Natural killer cell (primary cell): ENCODE results near the gene KRTAP2-1. TPM values are rescaled to one million over a fixed set of nuclear protein-coding genes. Genes with fewer than 3 reads are reported as not detected.

ENCODE experiments used
- ATAC-seq, 3 donors: fragments of 150-1000 bp in 2 of 3; fragments of 200-7000 bp in 1 of 3; cut with Tn5 transposase; 1 replicate in 1 of 3; 2 replicates in 2 of 3; pipeline ENCODE4 v1.10.0; 2021; ENCODE audit warnings: mild to moderate bottlenecking in 2 of 3, moderate library complexity in 2 of 3
- DNase-seq, 2 donors: peaks; one replicate each; pipeline versions ENCODE4 v3.0.0 to v3.0.0-alpha.2; 2013 to 2021; ENCODE audit warnings: mixed read lengths in 1 of 2
- H3K27ac ChIP-seq: one replicate; pipeline ENCODE4 v1.5.1; 2013; ENCODE audit warnings: mild to moderate bottlenecking, low read length
- H3K27me3 ChIP-seq: one replicate; pipeline ENCODE4 v1.6.1; 2013; ENCODE audit warnings: low read length; ENCODE audit not compliant: control insufficient read depth, insufficient read depth
- H3K36me3 ChIP-seq: one replicate; pipeline ENCODE4 v1.6.1; 2013; ENCODE audit warnings: low read length; ENCODE audit not compliant: control insufficient read depth, insufficient read depth
- H3K4me1 ChIP-seq: one replicate; pipeline ENCODE4 v1.6.1; 2013; ENCODE audit warnings: low read length; ENCODE audit not compliant: control insufficient read depth, insufficient read depth
- H3K4me3 ChIP-seq: one replicate; pipeline ENCODE4 v1.5.1; 2013; ENCODE audit warnings: low read length
- H3K9me3 ChIP-seq: one replicate; pipeline ENCODE4 v1.6.1; 2013; ENCODE audit warnings: low read length; ENCODE audit not compliant: control insufficient read depth, insufficient read depth
- H3K27ac Mint-ChIP-seq, 2 donors: one replicate each; pipeline ENCODE4 v1.8.0; 2022; ENCODE audit warnings: mild to moderate bottlenecking in 2 of 2, mixed read lengths in 2 of 2, moderate library complexity in 1 of 2
- H3K27me3 Mint-ChIP-seq, 2 donors: one replicate each; pipeline ENCODE4 v1.8.0; 2022; ENCODE audit warnings: low read depth in 2 of 2, mixed read lengths in 2 of 2
- H3K36me3 Mint-ChIP-seq: one replicate; pipeline ENCODE4 v1.8.0; 2022; ENCODE audit warnings: mixed read lengths
- H3K4me1 Mint-ChIP-seq, 2 donors: one replicate each; pipeline ENCODE4 v1.8.0; 2022; ENCODE audit warnings: mixed read lengths in 2 of 2
- H3K4me3 Mint-ChIP-seq: one replicate; pipeline ENCODE4 v1.8.0; 2022; ENCODE audit warnings: mild to moderate bottlenecking, moderate library complexity, mixed read lengths
- H3K9me3 Mint-ChIP-seq, 2 donors: one replicate each; pipeline ENCODE4 v1.8.0; 2022; ENCODE audit warnings: mixed read lengths in 2 of 2
- CTCF ChIP-seq: fragments of 200-600 bp; IDR thresholded peaks from one replicate; pipeline ENCODE4 v1.8.0; 2022; ENCODE audit warnings: antibody characterized with exemption
- WGBS: methylation state at CpG from one replicate; pipeline ENCODE4 v1.1.7; 2013; ENCODE audit warnings: missing lambda C conversion rate; ENCODE audit not compliant: insufficient coverage; 5-methylcytosine and 5-hydroxymethylcytosine counted together
- intact Hi-C: fragments of 100-400 bp; cut with micrococcal nuclease; formaldehyde crosslinking; loops from one replicate; pipeline ENCODE4 v1.14.2; 2022
- total RNA-seq, 4 donors: library from RNA; stranded (reverse); fragments of 120-200 nt in 1 of 4; gene quantifications; one replicate each; pipeline versions ENCODE4 v1.2.3 to v1.2.4, GENCODE V29; 2013 to 2022

Gene KRTAP2-1
- total RNA-seq, 3 donors from 2014 or later (not counting 1 experiment from before 2014, with no cell fraction given), result not detected

GRCh38 chr17:41054025-41054424 is 6.9 kb upstream of the KRTAP2-1 start:
- no peak for ATAC-seq
- no peaks in the 10 kb centered on the region for H3K36me3 Mint-ChIP-seq
- TF ChIP-seq CTCF, result no peak
- 89% methylated on average over 4 of the region's 4 CpGs for WGBS
- H3K9me3 Mint-ChIP-seq, result peaks cover 2 to 3% of the 10 kb centered on the region in 2 donors
- Histone ChIP-seq H3K4me1 (no peaks in the 10 kb centered on the region), H3K9me3 (no peaks in the 10 kb centered on the region), H3K27me3 (no peaks in the 10 kb centered on the region), H3K4me3 (no peak overlapping the region), H3K36me3 (no peaks in the 10 kb centered on the region), H3K27ac (no peak overlapping the region)
- H3K27ac Mint-ChIP-seq, result no peak overlapping the region
- H3K27me3 Mint-ChIP-seq, result peaks cover 13 to 49% of the 10 kb centered on the region in 2 donors
- DNase-seq, result no peak
- intact Hi-C loops, result no loop called here
- H3K4me3 Mint-ChIP-seq, result no peak overlapping the region
- no peaks in the 10 kb centered on the region for H3K4me1 Mint-ChIP-seq

- Mint-ChIP-seq H3K27ac (no peak overlapping the region), H3K4me1 (no peaks in the 10 kb centered on the region), H3K27me3 (peaks cover 17 to 45% of the 10 kb centered on the region in 2 donors), H3K36me3 (no peaks in the 10 kb centered on the region), H3K9me3 (peaks cover 0 to 1% of the 10 kb centered on the region in 2 donors), H3K4me3 (no peak overlapping the region)
- Histone ChIP-seq H3K27me3 (no peaks in the 10 kb centered on the region), H3K4me1 (no peaks in the 10 kb centered on the region), H3K9me3 (no peaks in the 10 kb centered on the region), H3K36me3 (no peaks in the 10 kb centered on the region), H3K4me3 (no peak overlapping the region), H3K27ac (no peak overlapping the region)
- no peak for TF ChIP-seq CTCF
- DNase-seq (no peak), ATAC-seq (no peak)
- intact Hi-C loops, result no loop called here
These were observed 5.5 kb upstream of the KRTAP2-1 start for GRCh38 chr17:41052566-41052965.

GRCh38 chr17:41049110-41049509 is 2.0 kb upstream of the KRTAP2-1 start:
- WGBS, result 31% methylated on average over 2 of the region's 2 CpGs
- H3K4me3 ChIP-seq, result no peak overlapping the region
- H3K9me3 Mint-ChIP-seq, result no peaks in the 10 kb centered on the region
- peaks cover 26 to 44% of the 10 kb centered on the region in 2 donors for H3K27me3 Mint-ChIP-seq
- H3K27ac Mint-ChIP-seq, result no peak overlapping the region
- no peak for DNase-seq
- H3K36me3 Mint-ChIP-seq, result no peaks in the 10 kb centered on the region
- no peak overlapping the region for H3K27ac ChIP-seq
- no peak for TF ChIP-seq CTCF
- no peaks in the 10 kb centered on the region for H3K36me3 ChIP-seq
- no peaks in the 10 kb centered on the region for H3K4me1 Mint-ChIP-seq
- ATAC-seq, result no peak
- H3K27me3 ChIP-seq, result no peaks in the 10 kb centered on the region
- no peak overlapping the region for H3K4me3 Mint-ChIP-seq
- H3K9me3 ChIP-seq, result no peaks in the 10 kb centered on the region
- H3K4me1 ChIP-seq, result no peaks in the 10 kb centered on the region
- intact Hi-C loops, result no loop called here

- Histone ChIP-seq H3K27me3 (no peaks in the 10 kb centered on the region), H3K36me3 (no peaks in the 10 kb centered on the region), H3K27ac (no peak overlapping the region), H3K4me3 (no peak overlapping the region), H3K4me1 (no peaks in the 10 kb centered on the region), H3K9me3 (no peaks in the 10 kb centered on the region)
- Mint-ChIP-seq H3K27ac (no peak overlapping the region), H3K4me1 (no peaks in the 10 kb centered on the region), H3K27me3 (peaks cover 22 to 38% of the 10 kb centered on the region in 2 donors), H3K4me3 (no peak overlapping the region), H3K9me3 (no peaks in the 10 kb centered on the region), H3K36me3 (no peaks in the 10 kb centered on the region)
- ATAC-seq (no peak), DNase-seq (no peak)
- TF ChIP-seq CTCF, result no peak
- WGBS, result 90% methylated on average over 7 of the region's 7 CpGs
- intact Hi-C loops, result no loop called here
These were observed 1.3 kb upstream of the KRTAP2-1 start for GRCh38 chr17:41048441-41048840.
